ENCODE results near the gene COL4A3.
A peak's percentile ranks its signal among the peaks of the same experiment; 100 is the strongest.

The COL4A3 gene

GRCh38 chr2:227237786-227238185 is 73.4 kb downstream of the COL4A3 start:
- H4K8ac ChIP-seq (ENCODE audit: low read length), result no peak overlapping the region
- no peak overlapping the region for H2BK5ac ChIP-seq (ENCODE audit: low read depth, low read length, poor library complexity, severe bottlenecking)

GRCh38 chr2:227238238-227239237 is 74.1 kb downstream of the COL4A3 start:
- no peak overlapping the region for H3K14ac ChIP-seq (ENCODE audit: low read length in 2 of 2)
- no peaks in the 10 kb centered on the region for H3K79me1 ChIP-seq (replicated peaks; ENCODE audit: low read length, poor library complexity, severe bottlenecking)
- no peak overlapping the region for H2BK5ac ChIP-seq (ENCODE audit: low read depth, low read length, poor library complexity, severe bottlenecking)
- no peak overlapping the region for H3K23ac ChIP-seq (ENCODE audit: low read length in 2 of 2)
- no peaks in the 10 kb centered on the region for H3K36me3 ChIP-seq (ENCODE audit: control insufficient read depth in 1 of 2, insufficient read depth in 2 of 2, low read depth in 1 of 2, low read length in 2 of 2)
- peaks cover 0 to 10% of the 10 kb centered on the region in 2 experiments for H3K27me3 ChIP-seq (ENCODE audit: control insufficient read depth in 1 of 2, insufficient read depth in 1 of 2, low read length in 2 of 2)
- H2AFZ ChIP-seq (ENCODE audit: low read depth, low read length), result no peak overlapping the region
- H2AK5ac ChIP-seq (ENCODE audit: low read length, severe bottlenecking), result no peak overlapping the region
- H4K8ac ChIP-seq (ENCODE audit: low read length), result no peak overlapping the region
- no peak overlapping the region for H3K4ac ChIP-seq (ENCODE audit: low read depth in 1 of 2, low read length in 2 of 2)
- no peak overlapping the region for H3K18ac ChIP-seq (ENCODE audit: low read depth in 1 of 2, low read length in 2 of 2)
- H3K4me1 ChIP-seq (ENCODE audit: control insufficient read depth, insufficient read depth, low read depth, low read length), result no peaks in the 10 kb centered on the region
- WGBS, result 0% methylated on average over 2 of the region's 10 CpGs
- peak; percentile 60 for DNase-seq
- no peak overlapping the region for H2BK15ac ChIP-seq (ENCODE audit: low read depth, poor library complexity, severe bottlenecking)
- H3K4me3 ChIP-seq (ENCODE audit: insufficient read depth in 1 of 2, low read depth in 1 of 2, low read length in 2 of 2), result no peak overlapping the region
- H3K4me2 ChIP-seq (ENCODE audit: low read length, poor library complexity, severe bottlenecking), result no peak overlapping the region
- no peak overlapping the region for H4K91ac ChIP-seq (ENCODE audit: low read length)
- H3K27ac ChIP-seq (ENCODE audit: low read length, poor library complexity, severe bottlenecking), result no peak overlapping the region
- no peak overlapping the region for H3K9ac ChIP-seq (ENCODE audit: low read length)
- H2BK120ac ChIP-seq (ENCODE audit: low read depth, low read length), result no peak overlapping the region
- no peaks in the 10 kb centered on the region for H3K9me3 ChIP-seq (ENCODE audit: control insufficient read depth, low read length)
- no peak overlapping the region for H2BK12ac ChIP-seq (ENCODE audit: low read length in 2 of 2)

More at GRCh38 chr2:227237786-227238185, 73.4 kb downstream of the COL4A3 start:
- Histone ChIP-seq H3K4me1 (ENCODE audit: control insufficient read depth, insufficient read depth, low read depth, low read length) (no peaks in the 10 kb centered on the region), H3K4me3 (ENCODE audit: insufficient read depth in 1 of 2, low read depth in 1 of 2, low read length in 2 of 2) (no peak overlapping the region), H2BK12ac (ENCODE audit: low read length in 2 of 2) (no peak overlapping the region), H3K14ac (ENCODE audit: low read length in 2 of 2) (no peak overlapping the region), H3K36me3 (ENCODE audit: control insufficient read depth in 1 of 2, insufficient read depth in 2 of 2, low read depth in 1 of 2, low read length in 2 of 2) (no peaks in the 10 kb centered on the region), H3K79me1 (replicated peaks; ENCODE audit: low read length, poor library complexity, severe bottlenecking) (no peaks in the 10 kb centered on the region), H3K27ac (ENCODE audit: low read length, poor library complexity, severe bottlenecking) (no peak overlapping the region), H2BK120ac (ENCODE audit: low read depth, low read length) (no peak overlapping the region), H3K9me3 (ENCODE audit: control insufficient read depth, low read length) (no peaks in the 10 kb centered on the region), H2BK15ac (ENCODE audit: low read depth, poor library complexity, severe bottlenecking) (no peak overlapping the region), H3K18ac (ENCODE audit: low read depth in 1 of 2, low read length in 2 of 2) (no peak overlapping the region), H3K4ac (ENCODE audit: low read depth in 1 of 2, low read length in 2 of 2) (no peak overlapping the region), H4K91ac (ENCODE audit: low read length) (no peak overlapping the region), H2AK5ac (ENCODE audit: low read length, severe bottlenecking) (no peak overlapping the region), H3K9ac (ENCODE audit: low read length) (no peak overlapping the region), H3K23ac (ENCODE audit: low read length in 2 of 2) (no peak overlapping the region), H2AFZ (ENCODE audit: low read depth, low read length) (no peak overlapping the region), H3K27me3 (ENCODE audit: control insufficient read depth in 1 of 2, insufficient read depth in 1 of 2, low read length in 2 of 2) (peaks cover 0 to 10% of the 10 kb centered on the region in 2 experiments), H3K4me2 (ENCODE audit: low read length, poor library complexity, severe bottlenecking) (no peak overlapping the region)
- 79% methylated on average over 2 of the region's 5 CpGs for WGBS
- DNase-seq, result no peak

- Histone ChIP-seq H3K4me2 (ENCODE audit: low read length, poor library complexity, severe bottlenecking) (no peak overlapping the region), H2BK15ac (ENCODE audit: low read depth, poor library complexity, severe bottlenecking) (no peak overlapping the region), H4K8ac (ENCODE audit: low read length) (no peak overlapping the region), H3K27me3 (ENCODE audit: control insufficient read depth in 1 of 2, insufficient read depth in 1 of 2, low read length in 2 of 2) (peaks cover 0 to 10% of the 10 kb centered on the region in 2 experiments), H3K27ac (ENCODE audit: low read length, poor library complexity, severe bottlenecking) (no peak overlapping the region), H3K9me3 (ENCODE audit: control insufficient read depth, low read length) (no peaks in the 10 kb centered on the region), H2BK5ac (ENCODE audit: low read depth, low read length, poor library complexity, severe bottlenecking) (no peak overlapping the region), H2AFZ (ENCODE audit: low read depth, low read length) (no peak overlapping the region), H4K91ac (ENCODE audit: low read length) (no peak overlapping the region), H3K23ac (ENCODE audit: low read length in 2 of 2) (no peak overlapping the region), H3K4me1 (ENCODE audit: control insufficient read depth, insufficient read depth, low read depth, low read length) (no peaks in the 10 kb centered on the region), H2BK120ac (ENCODE audit: low read depth, low read length) (no peak overlapping the region), H2BK12ac (ENCODE audit: low read length in 2 of 2) (no peak overlapping the region), H3K4ac (ENCODE audit: low read depth in 1 of 2, low read length in 2 of 2) (no peak overlapping the region), H3K14ac (ENCODE audit: low read length in 2 of 2) (no peak overlapping the region), H3K36me3 (ENCODE audit: control insufficient read depth in 1 of 2, insufficient read depth in 2 of 2, low read depth in 1 of 2, low read length in 2 of 2) (no peaks in the 10 kb centered on the region), H3K4me3 (ENCODE audit: insufficient read depth in 1 of 2, low read depth in 1 of 2, low read length in 2 of 2) (no peak overlapping the region), H3K9ac (ENCODE audit: low read length) (no peak overlapping the region), H3K79me1 (replicated peaks; ENCODE audit: low read length, poor library complexity, severe bottlenecking) (no peaks in the 10 kb centered on the region), H3K18ac (ENCODE audit: low read depth in 1 of 2, low read length in 2 of 2) (no peak overlapping the region), H2AK5ac (ENCODE audit: low read length, severe bottlenecking) (no peak overlapping the region)
- DNase-seq, result no peak
- WGBS, result no CpG with 5 or more reads among the region's 2 CpGs
Measured at GRCh38 chr2:227241005-227241404, 76.6 kb downstream of the COL4A3 start.

- Histone ChIP-seq H3K4ac (ENCODE audit: low read depth in 1 of 2, low read length in 2 of 2) (no peak overlapping the region), H3K27ac (ENCODE audit: low read length, poor library complexity, severe bottlenecking) (no peak overlapping the region), H3K27me3 (ENCODE audit: control insufficient read depth in 1 of 2, insufficient read depth in 1 of 2, low read length in 2 of 2) (no peaks in the 10 kb centered on the region), H3K23ac (ENCODE audit: low read length in 2 of 2) (no peak overlapping the region), H3K9me3 (ENCODE audit: control insufficient read depth, low read length) (no peaks in the 10 kb centered on the region), H2AFZ (ENCODE audit: low read depth, low read length) (no peak overlapping the region), H4K8ac (ENCODE audit: low read length) (no peak overlapping the region), H4K91ac (ENCODE audit: low read length) (no peak overlapping the region), H2BK15ac (ENCODE audit: low read depth, poor library complexity, severe bottlenecking) (no peak overlapping the region), H3K14ac (ENCODE audit: low read length in 2 of 2) (no peak overlapping the region), H3K18ac (ENCODE audit: low read depth in 1 of 2, low read length in 2 of 2) (no peak overlapping the region), H2BK12ac (ENCODE audit: low read length in 2 of 2) (no peak overlapping the region), H3K36me3 (ENCODE audit: control insufficient read depth in 1 of 2, insufficient read depth in 2 of 2, low read depth in 1 of 2, low read length in 2 of 2) (no peaks in the 10 kb centered on the region), H3K9ac (ENCODE audit: low read length) (no peak overlapping the region), H2BK5ac (ENCODE audit: low read depth, low read length, poor library complexity, severe bottlenecking) (no peak overlapping the region), H3K4me1 (ENCODE audit: control insufficient read depth, insufficient read depth, low read depth, low read length) (no peaks in the 10 kb centered on the region), H3K4me2 (ENCODE audit: low read length, poor library complexity, severe bottlenecking) (no peak overlapping the region), H2BK120ac (ENCODE audit: low read depth, low read length) (no peak overlapping the region), H3K79me1 (replicated peaks; ENCODE audit: low read length, poor library complexity, severe bottlenecking) (no peaks in the 10 kb centered on the region), H3K4me3 (ENCODE audit: insufficient read depth in 1 of 2, low read depth in 1 of 2, low read length in 2 of 2) (no peak overlapping the region), H2AK5ac (ENCODE audit: low read length, severe bottlenecking) (no peak overlapping the region)
- 100% methylated on average over 1 of the region's 2 CpGs for WGBS
- no peak for DNase-seq
Measured at GRCh38 chr2:227248876-227249275, 84.5 kb downstream of the COL4A3 start.

All from mesenchymal stem cell (in vitro differentiated cells and primary cell).